Measurements from ENCODE around the gene CYP4B1. TPM values are rescaled to one million over a fixed set of nuclear protein-coding genes. Genes with fewer than 3 reads are reported as not detected.

Gene CYP4B1
- total RNA-seq, 1 experiment from 2014 or later, result 0.30 TPM

- Histone ChIP-seq H3K9me3 (ENCODE audit: control insufficient read depth in 1 of 2, insufficient read depth in 1 of 2, low read depth in 1 of 2, low read length in 2 of 2) (no peaks in the 10 kb centered on the region), H3K27ac (ENCODE audit: low read depth, low read length) (no peak overlapping the region), H3K4me3 (replicated peaks in 1 of 2; ENCODE audit: low read depth in 1 of 2, low read length in 2 of 2) (no peak overlapping the region), H3K27me3 (ENCODE audit: insufficient read depth, low read length) (peaks cover 28% of the 10 kb centered on the region; the same call in 1 of the 2 replicates), H4K20me1 (ENCODE audit: insufficient read depth) (no peaks in the 10 kb centered on the region), H3K4me2 (ENCODE audit: low read length) (no peak overlapping the region), H3K79me2 (ENCODE audit: insufficient read depth, low read length) (no peaks in the 10 kb centered on the region), H3K9ac (ENCODE audit: low read length) (no peak overlapping the region), H3K9me2 (ENCODE audit: insufficient read depth) (no peaks in the 10 kb centered on the region), H3K36me3 (ENCODE audit: control insufficient read depth in 1 of 2, insufficient read depth in 2 of 2, low read length in 2 of 2) (no peaks in the 10 kb centered on the region), H3K4me1 (ENCODE audit: control insufficient read depth in 1 of 2, insufficient read depth in 2 of 2, low read length in 2 of 2) (no peaks in the 10 kb centered on the region), H2AFZ (ENCODE audit: low read depth, low read length, poor library complexity, severe bottlenecking) (no peak overlapping the region)
- DNase-seq (ENCODE audit: low read depth, low spot score) (no peak), ATAC-seq (no peak)
- POLR2A ChIA-PET, result no interaction called here
- TF ChIP-seq SP1 (IDR thresholded peaks at IDR 0.05; ENCODE audit: low read depth), result no peak
- no peak for TF ChIP-seq TCF7L2 (IDR thresholded peaks at IDR 0.05; ENCODE audit: borderline replicate concordance, extremely low read depth, insufficient read depth, insufficient read length)
- TF ChIP-seq CTCF (IDR thresholded peaks at IDR 0.05 in 2 of 3, conservative IDR thresholded peaks at IDR 0.05 in 1 of 3; ENCODE audit: borderline replicate concordance in 1 of 3, insufficient read depth in 1 of 3, low read depth in 2 of 3, low read length in 2 of 3), result no peak
- TF ChIP-seq YY1 (IDR thresholded peaks at IDR 0.05; ENCODE audit: extremely low read depth, insufficient replicate concordance, low read depth, low read length), result no peak
- TF ChIP-seq POLR2AphosphoS5 (IDR thresholded peaks at IDR 0.05; ENCODE audit: low read depth, low read length), result no peak
- no peak for TF ChIP-seq FOSL1 (IDR thresholded peaks at IDR 0.05; ENCODE audit: low read depth)
- TF ChIP-seq CEBPB (IDR thresholded peaks at IDR 0.05; ENCODE audit: low read depth), result no peak
- no peak for TF ChIP-seq ATF3 (IDR thresholded peaks at IDR 0.05)
- no peak for TF ChIP-seq EZH2 (IDR thresholded peaks at IDR 0.05)
- no peak for TF ChIP-seq JUND (IDR thresholded peaks at IDR 0.05)
- no peak for TF ChIP-seq ZNF274 (IDR thresholded peaks at IDR 0.05; ENCODE audit: low read depth, low read length)
- no peak for TF ChIP-seq ZFX (IDR thresholded peaks at IDR 0.05)
- no peak for TF ChIP-seq ELF1 (IDR thresholded peaks at IDR 0.05; ENCODE audit: borderline replicate concordance, low read depth)
- TF ChIP-seq POLR2A (IDR thresholded peaks at IDR 0.05; ENCODE audit: borderline replicate concordance, extremely low read depth, insufficient read depth, insufficient read length), result no peak
- TF ChIP-seq REST (IDR thresholded peaks at IDR 0.05; ENCODE audit: low read depth), result no peak
- no peak for TF ChIP-seq SIN3A (IDR thresholded peaks at IDR 0.05; ENCODE audit: low read depth)
- RAD21 ChIA-PET (ENCODE audit: low non-redundant PET in 1 of 2, low total read pairs in 2 of 2, uncharacterized antibody in 2 of 2, unreplicated experiment in 2 of 2), result no interaction called here
- intact Hi-C loops (cut with micrococcal nuclease), result no loop called here
- CTCF ChIA-PET, result no interaction called here
- no TSS peak for BruUV-seq (replicated peaks)
Observed at GRCh38 chr1:46800742-46801141, 1.9 kb downstream of the CYP4B1 start.
